Subcutaneous preadipocyte (primary cell): ENCODE data around the gene SLC6A6. TPM values are rescaled to one million over a fixed set of nuclear protein-coding genes. Genes with fewer than 3 reads are reported as not detected.

ENCODE experiments used
- small RNA-seq: library from RNA; depleted of rRNA; stranded (forward); fragments of <200 nt; gene quantifications from one replicate; pipeline ENCODE3, GENCODE V24; 2012
- total RNA-seq: library from RNA; depleted of rRNA; stranded (reverse); fragments of >200 nt; gene quantifications from 2 replicates; pipeline ENCODE4 v1.2.3, GENCODE V29; 2012

SLC6A6 gene
- 12.1 and 19.9 TPM in 2 replicates for total RNA-seq

GRCh38 chr3:14402304-14402811 is at the start of gene SLC6A6:
Gene SLC6A6 (plus strand): TSS chr3:14402606. CDS start chr3:14443635, 41,029 bp downstream.

Small RNA genes lying within 50 kb of the gene (small RNA-seq; reads per million reads assigned to genes)
- gene RNA5SP124 (not detected), gene RNU6-905P (not detected)

Other genes with a start within 250 kb of the SLC6A6 start
- gene XPC, start 224.0 kb upstream of the SLC6A6 start, total RNA-seq: 35.3 and 42.6 TPM in 2 replicates
- gene LSM3, start 223.8 kb upstream of the SLC6A6 start, total RNA-seq: 5.9 and 7.3 TPM in 2 replicates
- not detected in 2 replicates for gene GRIP2, start 137.7 kb downstream of the SLC6A6 start, total RNA-seq
- 8.8 TPM in 2 replicates for gene CCDC174, start 249.2 kb downstream of the SLC6A6 start, total RNA-seq